HepG2 (cell line): ENCODE data around the gene NWD2. TPM values are rescaled to one million over a fixed set of nuclear protein-coding genes. Genes with fewer than 3 reads are reported as not detected.

ENCODE experiments used
- ARID5B ChIP-seq: IDR thresholded peaks from 2 replicates; pipeline ENCODE4 v1.4.0; 2020; ENCODE audit warnings: mild to moderate bottlenecking, missing genetic modification reagents
- EZH2 ChIP-seq: conservative IDR thresholded peaks from 2 replicates; pipeline ENCODE4 v1.6.1; 2012; ENCODE audit warnings: mild to moderate bottlenecking, low read depth, low read length, moderate library complexity
- MED1 ChIP-seq: sonication (generic); formaldehyde crosslinking; IDR thresholded peaks from 2 replicates; pipeline ENCODE4 v1.4.0; 2020; ENCODE audit warnings: missing genetic modification reagents
- MTA1 ChIP-seq: sonication (generic); formaldehyde crosslinking; IDR thresholded peaks from 2 replicates; pipeline ENCODE4 v1.4.0; 2020; ENCODE audit warnings: missing genetic modification reagents, mild to moderate bottlenecking, borderline replicate concordance
- NFRKB ChIP-seq: fragments of 450-650 bp; IDR thresholded peaks from 2 replicates; pipeline ENCODE4 v1.6.1; 2017
- POLR2AphosphoS2 ChIP-seq: IDR thresholded peaks from 2 replicates; pipeline ENCODE4 v1.6.1; 2011; ENCODE audit warnings: low read depth, low read length, improper control_type of control experiment
- TMF1 ChIP-seq: sonication (generic); formaldehyde crosslinking; IDR thresholded peaks from 2 replicates; pipeline ENCODE4 v1.8.1; 2022; ENCODE audit warnings: low read depth, missing genetic modification reagents
- ZMAT3 ChIP-seq: sonication (generic); formaldehyde crosslinking; conservative IDR thresholded peaks from 2 replicates; pipeline ENCODE4 v1.7.0; 2021; ENCODE audit warnings: missing genetic modification reagents
- ZNF546 ChIP-seq: sonication (generic); formaldehyde crosslinking; conservative IDR thresholded peaks from 2 replicates; pipeline ENCODE4 v1.8.1; 2023; ENCODE audit warnings: mild to moderate bottlenecking, missing genetic modification reagents
- ZNF724P ChIP-seq: sonication (generic); formaldehyde crosslinking; IDR thresholded peaks from 2 replicates; pipeline ENCODE4 v1.8.0; 2022; ENCODE audit warnings: missing genetic modification reagents, borderline replicate concordance
- ZNF780A ChIP-seq: sonication (generic); formaldehyde crosslinking; IDR thresholded peaks from 2 replicates; pipeline ENCODE4 v1.8.0; 2022; ENCODE audit warnings: mild to moderate bottlenecking, missing genetic modification reagents, moderate library complexity
- ZSCAN31 ChIP-seq: sonication (generic); formaldehyde crosslinking; IDR thresholded peaks from 2 replicates; pipeline ENCODE4 v1.5.0; 2020; ENCODE audit warnings: low read depth, mild to moderate bottlenecking, missing genetic modification reagents
- polyA plus RNA-seq, 8 experiments: library from polyadenylated mRNA; depleted of rRNA in 3 of 8; stranded (reverse) in 7 of 8; unstranded in 1 of 8; fragments of >200 nt; fragmentation: Illumina TruSeq in 4 of 8; extraction: Trizol in 4 of 8; gene quantifications; 2 replicates each; pipeline versions ENCODE4 v1.2.1 to v1.2.3, GENCODE V29; 2011 to 2016; ENCODE audit warnings: low read depth in 4 of 8, missing spikeins in 1 of 8, mixed read lengths in 1 of 8; ENCODE audit not compliant: insufficient read depth in 1 of 8
- total RNA-seq, 5 experiments: library from RNA; depleted of rRNA; stranded (reverse); fragments of >200 nt; fragmentation: Illumina TruSeq; extraction: Trizol; gene quantifications; 2 replicates each; pipeline ENCODE4 v1.2.3, GENCODE V29; 2016; ENCODE audit warnings: low read depth in 1 of 5
- TF ChIP-seq, protein P1 (sequence below): sonication (generic); formaldehyde crosslinking; IDR thresholded peaks from 2 replicates; pipeline ENCODE4 v1.8.1; 2023; ENCODE audit warnings: mild to moderate bottlenecking, moderate library complexity, missing genetic modification reagents
- TF ChIP-seq, protein P2 (sequence below): sonication (generic); formaldehyde crosslinking; IDR thresholded peaks from 2 replicates; pipeline ENCODE4 v1.5.0; 2020; ENCODE audit warnings: mild to moderate bottlenecking, missing genetic modification reagents
- TF ChIP-seq, protein P3 (sequence below): sonication (generic); formaldehyde crosslinking; IDR thresholded peaks from 2 replicates; pipeline ENCODE4 v1.5.1; 2020; ENCODE audit warnings: mild to moderate bottlenecking, missing genetic modification reagents, borderline replicate concordance

Gene NWD2
- total and polyA plus RNA-seq, 2 of the 13 experiments (the other 11 are each of a cell fraction or from before 2014, with no cell fraction given), result not detected

DNA sequence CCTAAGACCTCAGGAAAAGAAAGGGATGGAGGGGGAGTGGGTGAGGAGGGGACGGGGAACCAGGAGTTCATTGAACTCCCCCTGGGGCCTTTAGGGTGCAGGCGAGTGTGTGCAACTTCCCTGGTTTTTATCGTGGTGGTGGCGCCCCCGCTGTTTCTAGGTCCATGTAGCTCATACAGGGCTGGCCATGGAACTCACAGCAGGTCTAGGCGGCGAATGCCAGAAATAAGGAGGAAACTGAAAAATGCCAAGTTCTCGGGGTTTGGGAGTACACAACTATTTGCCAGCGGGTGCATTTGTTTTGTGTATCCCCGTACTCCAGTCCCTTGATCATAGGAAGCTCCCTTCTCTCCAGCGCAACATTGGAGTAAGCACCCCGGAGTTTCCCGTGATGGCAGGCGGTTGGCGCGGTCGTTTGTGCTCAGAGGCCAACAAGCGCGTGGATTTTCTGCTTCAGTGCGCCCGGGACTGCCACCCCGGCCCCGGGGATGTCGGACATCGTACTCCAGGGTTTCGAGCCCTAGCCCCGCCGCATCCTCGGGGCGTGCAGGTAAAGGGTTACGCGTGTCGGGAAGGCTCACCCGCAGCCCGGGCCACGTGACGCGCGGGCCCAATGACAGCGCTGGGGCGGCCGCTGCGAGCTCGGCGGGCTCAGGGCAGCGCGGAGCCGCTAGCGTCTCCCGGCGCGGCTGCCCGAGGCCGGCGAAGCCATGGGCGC, 208.9 kb downstream of the NWD2 start (continued):
- TF ChIP-seq MED1 (CRISPR knock-in tag) (peak; percentile 40; the same call in 1 of the 2 replicates), NFRKB (no peak), ZNF780A (CRISPR knock-in tag) (no peak), ARID5B (0 out of 2 replicates have a peak, but pooled peaks have one; percentile 14), TMF1 (0 out of 2 replicates have a peak, but pooled peaks have one; percentile 47), ZNF724P (CRISPR knock-in tag) (peak; percentile 82; the same call in 1 of the 2 replicates), ZNF546 (peak; percentile 67; the same call in 1 of the 2 replicates), MTA1 (CRISPR knock-in tag) (no peak), ZSCAN31 (0 out of 2 replicates have a peak, but pooled peaks have one; percentile 11), POLR2AphosphoS2 (no peak), ZMAT3 (CRISPR knock-in tag) (0 out of 2 replicates have a peak, but pooled peaks have one; percentile 59), EZH2 (no peak)
- TF ChIP-seq, protein P1, sequence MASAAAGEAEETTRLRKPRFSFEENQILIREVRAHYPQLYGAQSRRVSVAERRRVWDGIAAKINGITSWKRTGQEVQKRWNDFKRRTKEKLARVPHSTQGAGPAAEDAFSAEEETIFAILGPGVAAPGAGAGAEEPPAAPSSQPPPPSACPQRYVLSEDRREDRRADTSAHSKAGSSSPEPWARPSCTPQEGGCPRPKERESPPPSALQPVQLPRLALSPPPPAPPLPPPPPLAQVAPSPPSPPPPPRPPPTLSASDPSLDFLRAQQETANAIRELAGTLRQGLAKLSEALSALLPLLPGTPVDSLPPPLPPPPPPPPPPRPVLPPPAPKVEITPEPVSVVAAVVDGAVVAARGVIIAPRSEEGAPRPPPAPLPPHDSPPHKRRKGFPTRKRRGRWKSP (CRISPR knock-in tag), result peak; percentile 68
- TF ChIP-seq, protein P2, sequence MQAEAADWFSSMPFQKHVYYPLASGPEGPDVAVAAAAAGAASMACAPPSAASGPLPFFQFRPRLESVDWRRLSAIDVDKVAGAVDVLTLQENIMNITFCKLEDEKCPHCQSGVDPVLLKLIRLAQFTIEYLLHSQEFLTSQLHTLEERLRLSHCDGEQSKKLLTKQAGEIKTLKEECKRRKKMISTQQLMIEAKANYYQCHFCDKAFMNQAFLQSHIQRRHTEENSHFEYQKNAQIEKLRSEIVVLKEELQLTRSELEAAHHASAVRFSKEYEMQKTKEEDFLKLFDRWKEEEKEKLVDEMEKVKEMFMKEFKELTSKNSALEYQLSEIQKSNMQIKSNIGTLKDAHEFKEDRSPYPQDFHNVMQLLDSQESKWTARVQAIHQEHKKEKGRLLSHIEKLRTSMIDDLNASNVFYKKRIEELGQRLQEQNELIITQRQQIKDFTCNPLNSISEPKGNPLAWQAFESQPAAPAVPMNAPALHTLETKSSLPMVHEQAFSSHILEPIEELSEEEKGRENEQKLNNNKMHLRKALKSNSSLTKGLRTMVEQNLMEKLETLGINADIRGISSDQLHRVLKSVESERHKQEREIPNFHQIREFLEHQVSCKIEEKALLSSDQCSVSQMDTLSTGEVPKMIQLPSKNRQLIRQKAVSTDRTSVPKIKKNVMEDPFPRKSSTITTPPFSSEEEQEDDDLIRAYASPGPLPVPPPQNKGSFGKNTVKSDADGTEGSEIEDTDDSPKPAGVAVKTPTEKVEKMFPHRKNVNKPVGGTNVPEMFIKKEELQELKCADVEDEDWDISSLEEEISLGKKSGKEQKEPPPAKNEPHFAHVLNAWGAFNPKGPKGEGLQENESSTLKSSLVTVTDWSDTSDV (CRISPR knock-in tag), result no peak
- TF ChIP-seq, protein P3, sequence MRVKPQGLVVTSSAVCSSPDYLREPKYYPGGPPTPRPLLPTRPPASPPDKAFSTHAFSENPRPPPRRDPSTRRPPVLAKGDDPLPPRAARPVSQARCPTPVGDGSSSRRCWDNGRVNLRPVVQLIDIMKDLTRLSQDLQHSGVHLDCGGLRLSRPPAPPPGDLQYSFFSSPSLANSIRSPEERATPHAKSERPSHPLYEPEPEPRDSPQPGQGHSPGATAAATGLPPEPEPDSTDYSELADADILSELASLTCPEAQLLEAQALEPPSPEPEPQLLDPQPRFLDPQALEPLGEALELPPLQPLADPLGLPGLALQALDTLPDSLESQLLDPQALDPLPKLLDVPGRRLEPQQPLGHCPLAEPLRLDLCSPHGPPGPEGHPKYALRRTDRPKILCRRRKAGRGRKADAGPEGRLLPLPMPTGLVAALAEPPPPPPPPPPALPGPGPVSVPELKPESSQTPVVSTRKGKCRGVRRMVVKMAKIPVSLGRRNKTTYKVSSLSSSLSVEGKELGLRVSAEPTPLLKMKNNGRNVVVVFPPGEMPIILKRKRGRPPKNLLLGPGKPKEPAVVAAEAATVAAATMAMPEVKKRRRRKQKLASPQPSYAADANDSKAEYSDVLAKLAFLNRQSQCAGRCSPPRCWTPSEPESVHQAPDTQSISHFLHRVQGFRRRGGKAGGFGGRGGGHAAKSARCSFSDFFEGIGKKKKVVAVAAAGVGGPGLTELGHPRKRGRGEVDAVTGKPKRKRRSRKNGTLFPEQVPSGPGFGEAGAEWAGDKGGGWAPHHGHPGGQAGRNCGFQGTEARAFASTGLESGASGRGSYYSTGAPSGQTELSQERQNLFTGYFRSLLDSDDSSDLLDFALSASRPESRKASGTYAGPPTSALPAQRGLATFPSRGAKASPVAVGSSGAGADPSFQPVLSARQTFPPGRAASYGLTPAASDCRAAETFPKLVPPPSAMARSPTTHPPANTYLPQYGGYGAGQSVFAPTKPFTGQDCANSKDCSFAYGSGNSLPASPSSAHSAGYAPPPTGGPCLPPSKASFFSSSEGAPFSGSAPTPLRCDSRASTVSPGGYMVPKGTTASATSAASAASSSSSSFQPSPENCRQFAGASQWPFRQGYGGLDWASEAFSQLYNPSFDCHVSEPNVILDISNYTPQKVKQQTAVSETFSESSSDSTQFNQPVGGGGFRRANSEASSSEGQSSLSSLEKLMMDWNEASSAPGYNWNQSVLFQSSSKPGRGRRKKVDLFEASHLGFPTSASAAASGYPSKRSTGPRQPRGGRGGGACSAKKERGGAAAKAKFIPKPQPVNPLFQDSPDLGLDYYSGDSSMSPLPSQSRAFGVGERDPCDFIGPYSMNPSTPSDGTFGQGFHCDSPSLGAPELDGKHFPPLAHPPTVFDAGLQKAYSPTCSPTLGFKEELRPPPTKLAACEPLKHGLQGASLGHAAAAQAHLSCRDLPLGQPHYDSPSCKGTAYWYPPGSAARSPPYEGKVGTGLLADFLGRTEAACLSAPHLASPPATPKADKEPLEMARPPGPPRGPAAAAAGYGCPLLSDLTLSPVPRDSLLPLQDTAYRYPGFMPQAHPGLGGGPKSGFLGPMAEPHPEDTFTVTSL (CRISPR knock-in tag), result peak; percentile 72; the same call in 1 of the 2 replicates
